Dedifferentiated amniotic fluid mesenchymal stem cell (primary cell): ENCODE data around the gene CPB1.
"Not testable (repeated sequence)": the region's sequence is repeated elsewhere in the genome, so short reads cannot be mapped to it uniquely, and the experiment has no call there.

Source experiments
- DNase-seq: peaks from one replicate; pipeline ENCODE4 v3.0.0-alpha.2; 2016; ENCODE audit errors: extremely low spot score

CPB1 gene

DNA sequence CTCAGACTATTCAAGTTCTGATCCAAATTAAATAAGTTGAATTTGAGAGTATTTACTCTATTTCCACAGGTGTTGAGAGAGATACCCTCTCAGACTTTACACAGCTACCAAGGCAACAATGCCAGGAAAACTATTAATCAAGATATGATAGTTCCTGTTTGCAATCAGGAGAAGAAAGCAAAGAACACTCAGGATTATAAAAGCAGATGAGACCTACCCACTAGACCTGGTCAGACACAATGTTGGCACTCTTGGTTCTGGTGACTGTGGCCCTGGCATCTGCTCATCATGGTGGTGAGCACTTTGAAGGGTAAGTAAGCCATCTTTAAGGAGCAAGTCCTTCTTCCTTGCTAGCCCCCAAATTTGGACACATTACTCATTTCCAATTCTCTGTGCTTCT lies at the start of gene CPB1:
TSS of gene CPB1 (plus strand) at position 227 of the 400 bp plus-strand sequence. CDS start at position 240, 13 bp downstream.
- no peak for DNase-seq

GRCh38 chr3:148778926-148779325 lies 48.7 kb upstream of the CPB1 start:
- DNase-seq: no peak

GRCh38 chr3:148785026-148785425 lies 42.6 kb upstream of the CPB1 start:
- DNase-seq: not testable (repeated sequence)

- not testable (repeated sequence) for DNase-seq
These were observed 41.5 kb upstream of the CPB1 start for GRCh38 chr3:148786159-148786558.

GRCh38 chr3:148789146-148789545 lies 38.5 kb upstream of the CPB1 start:
- DNase-seq: peak; percentile 66

DNA sequence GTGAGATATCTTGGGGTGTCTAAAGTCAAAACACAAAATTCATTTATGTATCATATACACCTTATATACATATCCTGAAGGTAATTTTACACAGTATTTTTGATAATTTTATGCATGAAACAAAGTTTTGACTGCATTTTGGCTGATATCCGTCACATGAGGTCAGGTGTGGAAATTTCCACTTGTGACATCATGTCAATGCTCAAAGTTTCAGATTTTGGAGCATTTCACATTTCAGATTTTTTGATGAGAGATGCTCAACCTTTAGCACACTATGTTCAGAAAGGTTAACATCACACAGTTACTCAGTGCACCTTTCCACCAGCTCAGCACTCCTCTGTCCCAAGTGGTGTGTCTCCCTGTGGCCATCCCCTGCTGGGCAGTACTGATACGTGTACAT lies 37.7 kb upstream of the CPB1 start:
- DNase-seq: no peak

DNA sequence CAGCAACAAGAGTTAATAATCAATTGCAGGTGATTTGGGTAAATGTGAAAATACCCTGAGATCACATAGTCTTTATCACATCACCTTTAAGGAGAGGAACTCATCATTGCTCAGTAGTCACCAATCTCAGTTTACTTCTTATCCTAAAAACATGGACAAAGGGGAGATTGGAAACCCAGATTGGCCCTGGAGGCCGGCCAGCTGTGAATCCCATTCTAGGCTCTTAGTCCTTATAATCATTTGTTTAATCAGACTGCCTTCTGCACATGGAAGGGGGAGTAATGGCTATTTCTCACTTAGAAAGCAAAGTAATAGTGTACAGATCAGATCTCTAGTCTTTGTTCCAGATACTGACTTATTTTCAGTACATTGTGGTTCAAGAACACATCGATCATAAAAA lies 37.2 kb upstream of the CPB1 start:
- no peak for DNase-seq

- no peak for DNase-seq
These were observed 36.5 kb upstream of the CPB1 start for GRCh38 chr3:148790851-148791735.

- no peak for DNase-seq
These were observed 35.7 kb upstream of the CPB1 start for GRCh38 chr3:148791920-148792319.

DNA sequence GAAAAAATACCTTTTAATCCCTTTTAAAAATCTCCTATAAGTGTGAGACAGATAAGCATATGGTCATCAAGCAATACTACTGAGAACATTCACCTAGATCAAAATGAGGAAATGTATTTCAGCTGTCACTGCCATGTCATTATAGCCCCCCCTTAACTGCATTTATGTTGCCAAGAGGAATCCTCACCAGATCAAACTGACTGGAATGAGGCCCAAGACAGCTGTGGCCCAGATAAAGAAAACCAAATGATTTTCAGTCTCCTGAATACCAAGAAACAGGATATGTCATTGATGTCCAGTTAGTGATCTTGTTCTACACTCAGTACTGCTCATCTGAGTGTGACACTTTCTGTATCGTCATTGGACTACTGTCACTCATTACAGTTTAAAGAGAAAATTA lies 35.1 kb upstream of the CPB1 start:
- DNase-seq: no peak

- no peak for DNase-seq
These were observed 30.8 kb upstream of the CPB1 start for GRCh38 chr3:148796799-148797198.

- DNase-seq: no peak
These were observed 29.8 kb upstream of the CPB1 start for GRCh38 chr3:148797795-148798194.

GRCh38 chr3:148800414-148800813 lies 27.2 kb upstream of the CPB1 start:
- no peak for DNase-seq

DNA sequence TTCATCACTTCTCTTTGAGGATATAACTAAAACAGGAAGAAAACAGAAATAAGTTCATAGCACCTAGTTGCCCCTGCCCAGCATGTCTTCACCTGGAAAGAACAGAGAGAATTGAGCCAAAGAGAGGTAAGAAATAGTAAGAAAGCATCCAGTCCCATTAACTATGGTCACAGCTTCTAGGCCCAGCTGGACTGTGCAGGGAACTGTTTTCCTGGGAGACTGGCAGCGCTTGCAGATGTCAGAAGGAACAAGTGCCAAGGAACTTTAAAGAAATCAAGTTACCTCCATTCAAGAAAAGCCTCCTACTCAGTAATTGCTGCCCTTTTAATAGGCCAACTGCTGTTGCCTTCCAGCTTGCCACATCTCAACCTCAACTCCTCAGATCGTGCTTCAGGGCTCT lies 17.8 kb upstream of the CPB1 start:
- no peak for DNase-seq

DNA sequence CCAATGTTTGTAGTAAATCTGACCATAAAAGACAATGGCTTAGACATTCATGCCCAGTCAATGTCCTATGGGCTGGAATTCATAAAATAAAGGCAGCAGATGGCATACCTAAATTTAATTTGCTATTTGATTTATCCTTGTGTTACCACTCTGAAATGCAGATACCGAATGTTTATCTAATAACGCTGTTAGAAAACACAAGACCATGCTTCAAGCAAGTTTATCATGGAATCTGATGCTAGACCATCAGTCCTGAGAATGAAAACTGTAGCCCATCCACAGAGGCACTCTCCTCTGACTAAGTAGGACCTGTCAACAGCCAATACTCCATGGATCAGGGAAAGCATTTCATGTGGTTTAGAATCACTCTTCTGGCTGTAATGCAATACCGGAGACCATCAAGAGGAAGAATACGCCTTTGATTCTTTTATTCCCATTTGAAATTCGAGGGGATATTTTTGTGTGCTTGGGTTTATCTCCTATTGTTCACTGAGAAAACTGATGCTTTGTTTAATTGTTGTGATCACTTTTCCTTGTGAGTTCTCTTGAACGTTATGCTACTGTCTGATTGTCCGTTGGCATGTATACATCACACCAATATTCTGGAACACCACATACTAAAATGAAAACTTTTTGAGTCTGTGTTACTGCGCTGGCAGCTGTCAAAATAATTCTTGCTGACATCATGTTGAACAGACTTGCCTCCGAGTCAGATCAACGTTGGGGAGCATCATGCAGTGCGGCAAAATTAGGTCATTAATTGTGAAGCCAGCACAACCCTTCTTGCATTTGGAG lies 12.1 kb upstream of the CPB1 start:
- no peak for DNase-seq

GRCh38 chr3:148816427-148816826 lies 11.2 kb upstream of the CPB1 start:
- no peak for DNase-seq

DNA sequence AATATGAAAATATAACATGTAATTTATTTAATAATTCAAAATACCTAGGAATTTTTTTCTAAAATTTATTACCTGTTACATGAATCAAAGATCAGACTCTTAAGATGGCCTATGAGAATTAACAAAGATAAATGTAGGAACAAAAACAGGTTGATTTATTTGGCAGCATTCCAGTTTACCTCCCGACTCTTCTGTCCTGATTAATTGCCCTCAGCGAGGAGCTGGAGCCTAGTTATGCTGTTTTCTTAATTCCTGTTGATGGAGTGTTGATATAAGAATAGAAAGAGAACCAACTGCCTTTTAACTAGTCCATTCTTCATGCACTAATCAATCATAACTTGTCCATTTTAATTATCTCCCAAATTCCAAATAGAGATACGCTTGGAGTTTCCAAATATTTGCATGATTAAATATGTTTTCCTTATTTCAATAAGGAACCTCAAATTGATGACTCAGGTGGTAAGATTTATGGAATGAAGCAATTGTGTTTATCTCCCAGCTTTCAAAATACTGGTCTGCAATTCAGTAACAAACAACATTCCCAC lies 10.6 kb upstream of the CPB1 start:
- no peak for DNase-seq

- no peak for DNase-seq
These were observed 7.0 kb upstream of the CPB1 start for GRCh38 chr3:148820361-148821245.

- DNase-seq: no peak
These were observed 4.6 kb upstream of the CPB1 start for GRCh38 chr3:148823026-148823425.

DNA sequence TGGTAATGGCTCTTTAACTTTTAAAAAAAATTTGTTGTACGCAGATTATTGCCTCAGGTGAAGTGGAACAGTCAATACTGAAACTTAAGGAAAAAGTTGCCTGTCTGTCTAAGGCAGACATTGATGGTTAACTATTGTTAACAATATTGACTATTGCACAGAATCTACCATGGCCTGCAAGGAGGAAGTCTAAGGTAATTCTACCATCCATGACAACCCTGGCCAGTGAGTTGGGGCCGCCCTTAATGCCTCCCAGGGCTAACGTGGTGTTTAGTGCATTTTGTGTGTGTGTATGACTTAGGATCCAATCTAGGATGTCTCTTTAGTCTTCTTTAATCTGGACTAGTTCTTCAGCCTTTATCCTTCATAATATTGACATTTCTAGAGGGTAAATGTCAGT lies 2.1 kb upstream of the CPB1 start:
- DNase-seq: no peak

GRCh38 chr3:148828136-148828690 lies 602 bp downstream of the CPB1 start:
- DNase-seq: no peak
